Psoas muscle (tissue), 8 donors: Measurements from ENCODE around the gene ACYP2. TPM values are rescaled to one million over a fixed set of nuclear protein-coding genes. Genes with fewer than 3 reads are reported as not detected.
"Not testable (repeated sequence)": the region's sequence is repeated elsewhere in the genome, so short reads cannot be mapped to it uniquely, and the experiment has no call there.

Experiments used
- ATAC-seq, 4 donors: fragments of 200-7000 bp; cut with Tn5 transposase; one replicate each; pipeline ENCODE4 v1.9.1; 2020; ENCODE audit warnings: moderate library complexity in 3 of 4, mild to moderate bottlenecking in 2 of 4
- DNase-seq, 2 donors: peaks; one replicate each; pipeline ENCODE4 v3.0.0-alpha.2; 2020
- H3K27ac ChIP-seq: fragments of 200-600 bp; one replicate; pipeline ENCODE4 v1.8.0; 2022
- H3K27me3 ChIP-seq, 3 donors: fragments of 200-600 bp in 1 of 3; one replicate each; pipeline versions ENCODE4 v1.6.1 to v1.8.0; 2013 to 2022; ENCODE audit warnings: low read length in 2 of 3, mild to moderate bottlenecking in 2 of 3, moderate library complexity in 1 of 3; ENCODE audit not compliant: insufficient read depth in 3 of 3
- H3K36me3 ChIP-seq, 2 donors: fragments of 200-600 bp in 1 of 2; one replicate each; pipeline versions ENCODE4 v1.6.1 to v1.8.0; 2013 to 2022; ENCODE audit warnings: low read depth in 1 of 2, mild to moderate bottlenecking in 1 of 2, moderate library complexity in 1 of 2; ENCODE audit not compliant: insufficient read depth in 1 of 2
- H3K4me1 ChIP-seq: fragments of 200-600 bp; one replicate; pipeline ENCODE4 v1.8.0; 2022
- H3K4me3 ChIP-seq: fragments of 200-600 bp; one replicate; pipeline ENCODE4 v1.8.0; 2022; ENCODE audit warnings: mild to moderate bottlenecking
- H3K9me3 ChIP-seq: fragments of 200-600 bp; one replicate; pipeline ENCODE4 v1.8.0; 2022
- CTCF ChIP-seq: fragments of 200-600 bp; IDR thresholded peaks from one replicate; pipeline ENCODE4 v1.8.0; 2022; ENCODE audit warnings: antibody characterized with exemption
- WGBS, 3 donors: extraction: QIAGEN DNeasy Blood & Tissue Kit; methylation state at CpG; one replicate each; pipeline versions ENCODE4 v1.1.6 to v1.1.7; 2013; 5-methylcytosine and 5-hydroxymethylcytosine counted together
- intact Hi-C, 2 donors: fragments of 100-400 bp; cut with DNase I; formaldehyde crosslinking; loops; one replicate each; pipeline versions ENCODE4 v1.11.0 to v1.14.2; 2022
- polyA plus RNA-seq, 3 donors: library from polyadenylated mRNA; stranded (reverse); fragments of 200-250 nt; gene quantifications; one replicate each; pipeline ENCODE4 v1.2.3, GENCODE V29; 2013
- total RNA-seq, 4 donors: library from RNA; stranded (reverse); fragmentation: NEBNext Ultra II Directional in 2 of 4; extraction: Animal tissue kit (Norgen Biotek cat#: 25700) in 2 of 4; gene quantifications; one replicate each; pipeline versions ENCODE4 v1.2.1 to v1.2.4, GENCODE V29; 2021 to 2023
- donor health status: healthy with polysubstance abuse.
- donor health status: DM: no; HTN: no; CAD: no; lungs with moderate emphysema.
- donor health status: Bipolar disorder and iron deficiency.
- donor health status: healthy.
- donor health status: DM: yes; HTN: yes; CAD: no.
- donor health status: DM: no; HTN: no; CAD: no.
- donor health status: DM: no; HTN: no; CAD: no.
- donor health status: DM: yes; HTN: yes; CAD: no.

ACYP2 gene
- total and polyA plus RNA-seq, 7 donors, result 73.5 to 231 (median 108) TPM

GRCh38 chr2:54260241-54260595 is 144.8 kb downstream of the ACYP2 start:
- TF ChIP-seq CTCF, result no peak
- Histone ChIP-seq H3K27me3 (no peaks in the 10 kb centered on the region), H3K36me3 (no peaks in the 10 kb centered on the region), H3K9me3 (no peaks in the 10 kb centered on the region), H3K4me3 (no peak overlapping the region), H3K27ac (no peak overlapping the region), H3K4me1 (no peaks in the 10 kb centered on the region)
- DNase-seq (no peak), ATAC-seq (no peak)
- intact Hi-C loops, result no loop called here
- 95 to 100% (median 99%) methylated on average over 2 of the region's 2 CpGs for WGBS, 3 donors

- 73 to 83% (median 76%) methylated on average over 2 of the region's 2 CpGs for WGBS, 3 donors
- Histone ChIP-seq H3K4me1 (no peaks in the 10 kb centered on the region), H3K4me3 (no peak overlapping the region), H3K27ac (no peak overlapping the region), H3K36me3 (no peaks in the 10 kb centered on the region), H3K9me3 (no peaks in the 10 kb centered on the region), H3K27me3 (no peaks in the 10 kb centered on the region)
- intact Hi-C loops, result no loop called here
- TF ChIP-seq CTCF, result no peak
- ATAC-seq (no peak), DNase-seq (no peak)
Observed at GRCh38 chr2:54261537-54261936, 146.1 kb downstream of the ACYP2 start.

- ATAC-seq (no peak), DNase-seq (no peak)
- WGBS, 3 donors, result 84 to 88% (median 86%) methylated on average over 2 of the region's 2 CpGs
- no peaks in the 10 kb centered on the region for H3K4me1 ChIP-seq
- H3K27me3 ChIP-seq, result no peaks in the 10 kb centered on the region
- TF ChIP-seq CTCF, result no peak
- H3K4me3 ChIP-seq, result no peak overlapping the region
- no peaks in the 10 kb centered on the region for H3K9me3 ChIP-seq
- no peaks in the 10 kb centered on the region for H3K36me3 ChIP-seq
- intact Hi-C loops, result no loop called here
- H3K27ac ChIP-seq, result no peak overlapping the region
Observed at GRCh38 chr2:54262015-54262765, 146.8 kb downstream of the ACYP2 start.

- intact Hi-C loops, H3K4me1 ChIP-seq, H3K27ac ChIP-seq, ATAC-seq, H3K36me3 ChIP-seq, H3K4me3 ChIP-seq, DNase-seq, H3K27me3 ChIP-seq, H3K9me3 ChIP-seq: not testable (repeated sequence)
- 74 to 86% (median 83%) methylated on average over 1 of the region's 1 CpG for WGBS, 3 donors
Observed at GRCh38 chr2:54265081-54265480, 149.7 kb downstream of the ACYP2 start.

- H3K4me3 ChIP-seq, result no peak overlapping the region
- no peaks in the 10 kb centered on the region for H3K27me3 ChIP-seq
- no peaks in the 10 kb centered on the region for H3K9me3 ChIP-seq
- H3K36me3 ChIP-seq, result no peaks in the 10 kb centered on the region
- DNase-seq, result no peak
- H3K27ac ChIP-seq, result no peak overlapping the region
- 53 to 64% (median 59%) methylated on average over 1 of the region's 1 CpG for WGBS, 3 donors
- ATAC-seq, result no peak
- no peak for TF ChIP-seq CTCF
- no peaks in the 10 kb centered on the region for H3K4me1 ChIP-seq
- intact Hi-C loops, result no loop called here
Observed at GRCh38 chr2:54267577-54267976, 152.2 kb downstream of the ACYP2 start.
